Karpas-422 (cell line): Measurements from ENCODE around the gene DSG1. TPM values are rescaled to one million over a fixed set of nuclear protein-coding genes. Genes with fewer than 3 reads are reported as not detected.

Source experiments
- DNase-seq: peaks from one replicate; pipeline ENCODE4 v3.0.0-alpha.2; 2015
- H2AFZ ChIP-seq: fragments of 200-600 bp; sonication (generic); 2 replicates; pipeline ENCODE4 v1.6.1; 2014; ENCODE audit warnings: antibody characterized with exemption, low read length, mixed read lengths
- H3K27ac ChIP-seq: fragments of 200-600 bp; sonication (generic); 2 replicates; pipeline ENCODE4 v1.5.1; 2014; ENCODE audit warnings: mild to moderate bottlenecking, low read length, moderate library complexity
- H3K27me3 ChIP-seq: fragments of 200-600 bp; sonication (generic); 2 replicates; pipeline ENCODE4 v1.6.1; 2014; ENCODE audit warnings: low read length, mixed read lengths
- H3K36me3 ChIP-seq: fragments of 200-600 bp; sonication (generic); 2 replicates; pipeline ENCODE4 v1.6.1; 2014; ENCODE audit warnings: low read length, mixed read lengths; ENCODE audit not compliant: insufficient read depth
- H3K4me1 ChIP-seq: fragments of 200-600 bp; sonication (generic); 2 replicates; pipeline ENCODE4 v1.6.1; 2014; ENCODE audit warnings: mild to moderate bottlenecking, low read length, mixed read lengths
- H3K4me2 ChIP-seq: fragments of 200-600 bp; sonication (generic); 2 replicates; pipeline ENCODE4 v1.6.1; 2014; ENCODE audit warnings: low read length, low read depth, mild to moderate bottlenecking; ENCODE audit not compliant: poor library complexity, severe bottlenecking
- H3K4me3 ChIP-seq: fragments of 200-600 bp; sonication (generic); 2 replicates; pipeline ENCODE4 v1.5.1; 2014; ENCODE audit warnings: mild to moderate bottlenecking, antibody characterized with exemption, low read length, mixed read lengths
- H3K79me2 ChIP-seq: fragments of 200-600 bp; sonication (generic); 2 replicates; pipeline ENCODE4 v1.6.1; 2014; ENCODE audit warnings: mild to moderate bottlenecking, low read length, mixed read lengths
- H3K9ac ChIP-seq: fragments of 200-600 bp; sonication (generic); 2 replicates; pipeline ENCODE4 v1.6.0; 2014; ENCODE audit warnings: low read length
- H3K9me2 ChIP-seq: fragments of 200-600 bp; sonication (generic), shearing (Covaris generic); replicated peaks from 2 replicates; pipeline ENCODE4 v1.6.0; 2014; ENCODE audit warnings: mild to moderate bottlenecking, low read length, moderate library complexity; ENCODE audit not compliant: insufficient read depth
- H3K9me3 ChIP-seq: fragments of 300-700, 200-600 bp; sonication (generic); 2 replicates; pipeline ENCODE4 v1.6.1; 2014; ENCODE audit warnings: low read length, mixed read lengths
- H4K20me1 ChIP-seq: fragments of 200-600 bp; sonication (generic); 2 replicates; pipeline ENCODE4 v1.6.1; 2014; ENCODE audit warnings: mild to moderate bottlenecking, antibody characterized with exemption, low read length, low read depth; ENCODE audit not compliant: insufficient read depth
- total RNA-seq: library from RNA; depleted of rRNA; stranded (reverse); fragments of >200 nt; shearing (Covaris generic); gene quantifications from 2 replicates; pipeline ENCODE4 v1.2.3, GENCODE V29; 2014; ENCODE audit warnings: low replicate concordance

DSG1 gene
- total RNA-seq, 1 experiment from 2014 or later: 16.2 TPM

DNA sequence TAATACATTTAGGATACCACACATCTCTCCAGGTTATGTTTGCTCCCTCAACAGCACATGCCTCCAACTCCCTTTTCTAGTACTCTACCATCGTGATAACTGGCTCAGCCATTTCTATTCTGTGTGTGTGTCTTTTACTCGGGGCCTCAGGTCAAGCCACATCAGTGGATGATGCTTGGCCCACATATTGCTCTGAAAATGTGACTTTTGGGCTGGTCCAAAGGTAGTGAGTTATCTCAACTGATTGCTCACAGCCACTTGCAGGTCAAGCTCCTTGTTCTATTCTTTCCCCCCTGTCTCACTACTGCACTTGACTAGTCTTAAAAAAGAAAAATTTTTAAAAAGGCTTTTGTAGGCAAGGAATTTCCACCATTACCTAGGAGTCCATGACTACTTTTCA lies 64.1 kb downstream of the DSG1 start:
- H3K36me3 ChIP-seq: no peaks in the 10 kb centered on the region
- H3K9me2 ChIP-seq: no peaks in the 10 kb centered on the region
- H2AFZ ChIP-seq: no peak overlapping the region
- no peaks in the 10 kb centered on the region for H3K9me3 ChIP-seq
- DNase-seq: no peak
- H3K4me2 ChIP-seq: no peak overlapping the region
- H3K4me1 ChIP-seq: peaks cover 35% of the 10 kb centered on the region
- H3K27ac ChIP-seq: no peak overlapping the region
- no peaks in the 10 kb centered on the region for H4K20me1 ChIP-seq
- H3K79me2 ChIP-seq: no peaks in the 10 kb centered on the region
- no peaks in the 10 kb centered on the region for H3K27me3 ChIP-seq
- no peak overlapping the region for H3K9ac ChIP-seq
- no peak overlapping the region for H3K4me3 ChIP-seq

DNA sequence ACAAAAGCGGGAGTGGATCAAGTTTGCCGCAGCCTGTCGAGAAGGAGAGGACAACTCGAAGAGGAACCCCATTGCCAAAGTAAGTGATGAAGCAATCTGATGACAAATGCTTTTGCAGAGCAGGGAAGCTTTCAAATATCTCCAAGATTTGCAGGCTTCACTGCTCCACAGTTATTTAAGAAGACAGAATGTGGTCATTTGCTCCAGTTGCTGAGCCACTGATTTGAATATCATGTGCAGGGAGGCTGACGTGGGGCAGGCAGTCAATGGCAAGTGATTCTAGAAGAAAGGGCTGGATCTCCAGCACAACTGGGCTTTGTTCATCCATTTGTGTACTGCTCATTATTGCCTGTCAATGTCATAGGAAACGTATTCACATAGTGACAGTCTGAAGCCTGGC lies 68.8 kb downstream of the DSG1 start:
- peaks cover 78% of the 10 kb centered on the region for H3K4me1 ChIP-seq
- DNase-seq: peak; percentile 99
- H3K9me2 ChIP-seq: no peaks in the 10 kb centered on the region
- no peaks in the 10 kb centered on the region for H3K9me3 ChIP-seq
- peak overlapping the region; percentile 77 for H3K4me2 ChIP-seq
- peak overlapping the region; percentile 98 for H3K27ac ChIP-seq
- H3K36me3 ChIP-seq: no peaks in the 10 kb centered on the region
- no peaks in the 10 kb centered on the region for H3K79me2 ChIP-seq
- peak overlapping the region; percentile 65 for H3K9ac ChIP-seq
- H3K27me3 ChIP-seq: no peaks in the 10 kb centered on the region
- no peaks in the 10 kb centered on the region for H4K20me1 ChIP-seq
- H2AFZ ChIP-seq: no peak overlapping the region
- H3K4me3 ChIP-seq: peak overlapping the region; percentile 44

DNA sequence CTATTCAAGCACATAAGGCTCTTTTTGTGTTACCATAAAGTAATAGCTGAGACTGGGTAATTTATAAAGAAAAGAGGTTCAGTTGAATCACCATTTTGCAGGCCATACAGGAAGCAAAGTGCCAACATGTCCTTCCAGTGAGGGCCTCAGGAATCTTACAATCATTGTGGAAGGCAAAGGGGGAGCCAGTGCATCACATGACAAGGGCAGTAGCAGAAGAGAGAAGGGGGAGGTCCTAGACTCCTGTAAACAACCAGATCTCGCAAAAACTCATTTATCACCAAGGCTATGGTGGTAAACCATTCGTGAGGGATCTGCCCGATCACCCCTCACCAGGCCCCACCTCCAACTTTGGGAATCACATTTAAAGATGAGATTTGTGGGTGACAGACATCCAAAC lies 75.3 kb downstream of the DSG1 start:
- no peak for DNase-seq
- no peak overlapping the region for H3K9ac ChIP-seq
- H3K4me2 ChIP-seq: no peak overlapping the region
- H4K20me1 ChIP-seq: no peaks in the 10 kb centered on the region
- no peaks in the 10 kb centered on the region for H3K9me2 ChIP-seq
- no peaks in the 10 kb centered on the region for H3K79me2 ChIP-seq
- H2AFZ ChIP-seq: peak overlapping the region; percentile 62; the same call in 1 of the 2 replicates
- no peaks in the 10 kb centered on the region for H3K27me3 ChIP-seq
- H3K27ac ChIP-seq: peak overlapping the region; percentile 98; the same call in 1 of the 2 replicates
- H3K4me1 ChIP-seq: peaks cover 80% of the 10 kb centered on the region
- H3K4me3 ChIP-seq: no peak overlapping the region
- no peaks in the 10 kb centered on the region for H3K9me3 ChIP-seq
- 0 out of 2 replicates have a peak, but pooled peaks cover 7% of the 10 kb centered on the region for H3K36me3 ChIP-seq

DNA sequence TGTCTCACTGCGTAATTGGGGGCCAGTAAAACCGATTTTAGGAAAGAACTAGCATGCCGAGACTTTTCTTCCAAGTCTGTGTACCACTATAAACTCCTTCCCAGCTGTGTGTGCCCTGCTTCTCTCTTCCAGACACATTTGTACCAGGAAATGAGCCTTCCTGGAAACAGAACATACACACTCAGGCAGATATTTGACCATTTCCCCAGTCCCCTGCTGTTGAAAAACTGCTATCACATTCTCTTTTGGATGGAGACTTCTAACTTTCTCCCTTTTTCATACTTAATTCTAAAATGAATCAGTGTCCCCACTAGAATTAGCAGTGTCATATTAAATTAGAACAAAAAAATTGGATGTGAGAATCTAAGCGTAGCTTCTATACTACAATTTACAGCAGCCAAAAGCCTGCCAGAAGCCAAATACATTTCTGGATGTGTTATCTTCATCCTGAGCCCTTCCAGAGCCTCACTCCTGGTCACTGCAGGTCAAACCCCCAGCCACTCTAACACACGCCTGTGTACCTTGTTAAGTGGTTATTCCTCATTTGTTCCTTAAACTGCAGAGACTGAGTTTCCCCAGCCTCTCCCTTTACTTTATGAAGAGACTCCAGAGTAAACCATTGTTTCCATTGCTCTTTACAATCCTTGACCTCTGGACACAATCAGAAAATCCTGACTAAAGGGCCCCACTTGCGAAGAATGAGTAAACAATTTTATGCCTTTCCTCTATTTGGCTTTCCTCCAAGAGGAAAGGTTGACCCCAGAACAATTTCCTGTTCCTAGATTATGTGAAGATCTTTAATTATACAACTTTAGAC lies 79.0 kb downstream of the DSG1 start:
- 0 out of 2 replicates have a peak, but pooled peaks cover 7% of the 10 kb centered on the region for H3K36me3 ChIP-seq
- H3K27ac ChIP-seq: peak overlapping the region; percentile 31
- no peaks in the 10 kb centered on the region for H3K9me2 ChIP-seq
- H4K20me1 ChIP-seq: no peaks in the 10 kb centered on the region
- H3K4me1 ChIP-seq: peaks cover 66% of the 10 kb centered on the region
- H3K27me3 ChIP-seq: no peaks in the 10 kb centered on the region
- H3K9me3 ChIP-seq: no peaks in the 10 kb centered on the region
- no peak overlapping the region for H3K9ac ChIP-seq
- H2AFZ ChIP-seq: peak overlapping the region; percentile 10; the same call in 1 of the 2 replicates
- no peak overlapping the region for H3K4me3 ChIP-seq
- no peak for DNase-seq
- no peak overlapping the region for H3K4me2 ChIP-seq
- no peaks in the 10 kb centered on the region for H3K79me2 ChIP-seq

DNA sequence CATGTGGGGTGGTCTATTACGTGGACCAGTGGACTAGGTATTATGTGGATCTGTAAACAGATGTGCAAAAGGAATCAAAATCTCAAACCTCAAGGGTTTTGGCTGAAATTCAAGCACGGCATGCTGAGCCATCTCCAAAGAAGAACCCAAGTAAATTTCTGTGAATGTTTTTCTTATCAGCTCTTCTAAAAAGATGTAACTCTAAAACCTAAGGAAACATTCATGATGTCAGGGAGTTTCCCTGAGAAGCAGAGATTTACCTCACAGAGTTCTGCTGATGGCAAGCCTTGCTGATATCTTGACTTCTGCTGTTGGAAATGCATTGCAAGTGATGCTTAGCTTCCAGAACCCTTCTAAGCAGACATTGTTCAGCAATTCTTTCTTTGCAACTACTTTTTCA lies 80.2 kb downstream of the DSG1 start:
- H3K4me1 ChIP-seq: peaks cover 54% of the 10 kb centered on the region
- H3K27me3 ChIP-seq: no peaks in the 10 kb centered on the region
- peak overlapping the region; percentile 81; the same call in 1 of the 2 replicates for H2AFZ ChIP-seq
- peak overlapping the region; percentile 10 for H3K4me2 ChIP-seq
- no peaks in the 10 kb centered on the region for H4K20me1 ChIP-seq
- H3K27ac ChIP-seq: peak overlapping the region; percentile 53; the same call in 1 of the 2 replicates
- no peak for DNase-seq
- no peaks in the 10 kb centered on the region for H3K9me3 ChIP-seq
- H3K9me2 ChIP-seq: no peaks in the 10 kb centered on the region
- no peak overlapping the region for H3K4me3 ChIP-seq
- H3K9ac ChIP-seq: no peak overlapping the region
- 0 out of 2 replicates have a peak, but pooled peaks cover 5% of the 10 kb centered on the region for H3K36me3 ChIP-seq
- no peaks in the 10 kb centered on the region for H3K79me2 ChIP-seq

DNA sequence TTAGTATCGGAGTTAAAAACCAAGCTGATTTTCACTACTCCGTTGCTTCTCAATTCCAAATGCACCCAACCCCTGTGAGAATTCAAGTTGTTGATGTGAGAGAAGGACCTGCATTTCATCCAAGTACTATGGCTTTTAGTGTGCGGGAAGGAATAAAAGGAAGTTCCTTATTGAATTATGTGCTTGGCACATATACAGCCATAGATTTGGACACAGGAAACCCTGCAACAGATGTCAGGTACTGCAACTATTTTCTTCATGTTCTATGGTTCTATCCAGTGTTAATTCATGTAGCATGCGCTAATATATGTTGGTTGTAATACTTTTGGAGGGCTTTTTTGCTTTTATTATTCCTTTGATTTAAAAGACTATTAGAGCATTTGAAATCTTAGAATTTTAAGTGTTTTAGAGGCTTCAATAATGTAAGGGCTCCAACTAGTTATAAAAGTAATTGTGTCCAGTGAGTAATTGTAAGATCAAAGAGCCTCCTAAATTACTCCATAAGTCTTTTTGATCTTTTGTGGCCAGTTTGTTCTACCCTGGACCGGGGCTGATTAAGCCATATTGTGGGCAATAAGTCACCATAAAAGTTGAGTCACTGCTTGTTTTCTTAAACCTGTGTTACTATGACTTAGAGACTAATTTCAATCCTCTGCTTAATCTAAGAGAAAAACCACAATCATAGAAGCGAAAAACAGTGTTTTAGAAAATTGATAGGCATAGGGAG lies 81.5 kb downstream of the DSG1 start:
- DNase-seq: no peak
- no peaks in the 10 kb centered on the region for H3K27me3 ChIP-seq
- H3K4me2 ChIP-seq: no peak overlapping the region
- no peaks in the 10 kb centered on the region for H3K36me3 ChIP-seq
- peak overlapping the region; percentile 52 for H3K27ac ChIP-seq
- no peaks in the 10 kb centered on the region for H3K9me2 ChIP-seq
- H2AFZ ChIP-seq: peak overlapping the region; percentile 73
- no peaks in the 10 kb centered on the region for H4K20me1 ChIP-seq
- H3K9ac ChIP-seq: no peak overlapping the region
- no peak overlapping the region for H3K4me3 ChIP-seq
- no peaks in the 10 kb centered on the region for H3K9me3 ChIP-seq
- H3K79me2 ChIP-seq: no peaks in the 10 kb centered on the region
- H3K4me1 ChIP-seq: peaks cover 50% of the 10 kb centered on the region

DNA sequence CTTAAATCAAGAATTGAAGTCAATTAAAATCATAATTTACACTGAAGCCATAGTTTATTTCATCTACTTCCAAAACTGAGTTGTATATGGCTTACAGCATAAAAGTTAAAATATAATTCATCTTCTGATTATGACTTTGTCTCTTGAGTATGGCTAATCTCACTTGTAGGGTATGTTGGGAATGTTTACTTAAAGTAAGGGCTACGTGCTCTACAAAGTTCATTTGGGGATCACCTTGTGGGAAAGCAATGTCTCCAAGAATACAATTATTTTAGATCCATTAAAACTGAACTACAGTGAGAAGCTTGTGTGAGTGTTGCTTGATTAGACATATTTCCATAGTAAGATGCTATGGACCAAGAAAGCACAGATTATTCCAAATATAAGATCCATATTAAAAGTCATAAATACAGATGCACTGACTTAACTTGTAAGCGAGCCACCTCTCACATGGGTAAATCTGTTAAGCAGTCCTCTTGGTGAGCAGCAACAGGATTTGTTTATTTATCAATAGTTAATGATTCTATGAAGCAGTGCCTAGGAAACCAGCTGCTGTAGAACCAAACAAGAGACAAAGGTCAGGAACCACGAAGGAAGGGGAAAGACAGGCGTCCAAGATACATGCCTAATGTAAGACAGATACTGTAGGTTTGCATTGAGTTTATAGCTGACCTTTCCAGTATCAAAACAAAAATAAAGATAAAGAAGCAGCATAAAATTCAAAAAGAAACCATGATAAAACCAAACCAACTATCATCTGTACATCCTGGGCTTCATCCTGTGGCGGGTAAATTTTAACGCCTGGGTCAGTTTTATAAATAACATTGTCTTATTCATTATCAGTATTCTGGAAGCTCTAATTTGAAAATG lies 83.4 kb downstream of the DSG1 start:
- Histone ChIP-seq H3K27ac (no peak overlapping the region), H3K27me3 (no peaks in the 10 kb centered on the region), H3K79me2 (no peaks in the 10 kb centered on the region), H3K4me2 (no peak overlapping the region), H2AFZ (no peak overlapping the region), H3K4me3 (no peak overlapping the region), H3K9ac (no peak overlapping the region), H4K20me1 (no peaks in the 10 kb centered on the region), H3K36me3 (no peaks in the 10 kb centered on the region), H3K9me2 (no peaks in the 10 kb centered on the region), H3K9me3 (no peaks in the 10 kb centered on the region), H3K4me1 (peaks cover 40% of the 10 kb centered on the region)
- DNase-seq: no peak
